HG03097 (cell line): Measurements from ENCODE around the gene RBP3.

Source experiments
- ATAC-seq: cut with Tn5 transposase; IDR thresholded peaks from one replicate; pipeline ENCODE4 v1.9.1; 2021; ENCODE audit not compliant: unreplicated experiment, low FRiP score

RBP3 gene

DNA sequence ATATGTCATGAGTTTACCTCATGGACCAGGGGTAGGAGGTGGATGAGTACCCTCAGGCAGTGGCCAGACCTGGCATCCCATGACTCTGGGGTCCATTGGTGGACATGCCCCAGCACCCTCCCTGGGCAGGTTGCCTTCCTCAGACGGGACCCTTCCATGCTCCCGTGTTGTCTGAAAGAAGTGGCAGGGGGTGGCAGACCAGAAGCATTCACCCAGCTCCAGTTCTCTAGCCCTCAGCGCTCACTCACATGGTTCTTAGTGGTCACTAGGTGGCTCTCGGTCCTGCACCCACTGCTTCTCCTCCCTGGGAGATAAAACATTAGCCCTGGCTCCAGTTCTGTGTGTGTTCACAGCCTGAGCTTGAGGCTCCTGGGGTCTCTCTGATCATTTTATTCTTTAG is 6.0 kb downstream of the RBP3 start:
- ATAC-seq = no peak

GRCh38 chr10:47354900-47355299 is 6.7 kb downstream of the RBP3 start:
- ATAC-seq = no peak

DNA sequence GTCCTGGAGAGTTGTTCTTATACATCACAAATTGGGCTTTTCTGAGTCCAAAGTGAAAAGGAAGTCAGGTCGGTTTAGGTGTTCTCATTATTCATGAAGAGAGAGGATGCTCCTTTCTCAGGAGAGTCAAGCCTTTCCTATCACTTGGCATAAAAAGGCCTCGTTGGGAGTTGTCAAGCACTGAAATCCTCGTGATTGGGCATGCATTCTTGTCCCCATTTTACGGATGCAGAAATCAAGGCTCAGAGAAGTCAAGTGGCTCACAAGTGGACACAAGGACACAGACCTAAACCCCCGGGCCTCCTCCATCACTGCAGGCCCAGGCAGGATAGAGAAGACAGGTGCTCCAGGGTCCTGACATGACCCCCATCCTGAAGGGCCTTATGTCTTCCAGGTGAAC is 8.5 kb downstream of the RBP3 start:
- ATAC-seq = no peak

DNA sequence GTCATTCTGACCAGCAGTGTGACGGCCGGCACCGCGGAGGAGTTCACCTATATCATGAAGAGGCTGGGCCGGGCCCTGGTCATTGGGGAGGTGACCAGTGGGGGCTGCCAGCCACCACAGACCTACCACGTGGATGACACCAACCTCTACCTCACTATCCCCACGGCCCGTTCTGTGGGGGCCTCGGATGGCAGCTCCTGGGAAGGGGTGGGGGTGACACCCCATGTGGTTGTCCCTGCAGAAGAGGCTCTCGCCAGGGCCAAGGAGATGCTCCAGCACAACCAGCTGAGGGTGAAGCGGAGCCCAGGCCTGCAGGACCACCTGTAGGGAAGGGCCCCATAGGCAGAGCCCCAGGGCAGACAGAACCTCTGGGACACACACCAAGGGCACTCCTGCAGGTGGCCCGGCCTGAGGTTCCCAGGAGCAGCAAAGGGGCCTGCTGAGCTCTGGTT is 9.0 kb downstream of the RBP3 start:
- no peak for ATAC-seq

- no peak for ATAC-seq
These were observed 9.7 kb downstream of the RBP3 start for GRCh38 chr10:47357911-47358310.

- no peak for ATAC-seq
These were observed 10.3 kb downstream of the RBP3 start for GRCh38 chr10:47358457-47358856.

DNA sequence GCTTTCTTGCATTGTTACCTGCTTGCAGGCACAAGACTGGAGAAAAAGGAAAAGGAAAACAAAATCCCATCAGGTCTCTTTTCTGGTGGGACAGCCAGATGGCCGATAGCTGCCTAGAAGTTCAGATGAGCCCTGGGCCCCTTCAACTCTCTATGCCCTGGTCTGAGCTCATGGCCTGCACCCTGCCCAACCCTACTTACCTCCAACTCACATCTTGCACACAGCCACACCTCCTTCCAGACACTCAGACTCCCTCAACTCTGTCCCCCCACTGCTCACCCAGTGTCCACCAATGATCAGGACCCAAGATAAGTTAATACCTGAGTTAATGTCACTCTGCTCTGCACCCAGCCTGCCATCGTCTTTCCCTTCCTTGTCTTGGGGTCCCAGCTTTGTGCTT is 10.9 kb downstream of the RBP3 start:
- no peak for ATAC-seq

GRCh38 chr10:47359626-47360418 is 11.7 kb downstream of the RBP3 start:
- no peak for ATAC-seq

GRCh38 chr10:47360419-47361040 is 12.4 kb downstream of the RBP3 start:
- ATAC-seq = no peak

DNA sequence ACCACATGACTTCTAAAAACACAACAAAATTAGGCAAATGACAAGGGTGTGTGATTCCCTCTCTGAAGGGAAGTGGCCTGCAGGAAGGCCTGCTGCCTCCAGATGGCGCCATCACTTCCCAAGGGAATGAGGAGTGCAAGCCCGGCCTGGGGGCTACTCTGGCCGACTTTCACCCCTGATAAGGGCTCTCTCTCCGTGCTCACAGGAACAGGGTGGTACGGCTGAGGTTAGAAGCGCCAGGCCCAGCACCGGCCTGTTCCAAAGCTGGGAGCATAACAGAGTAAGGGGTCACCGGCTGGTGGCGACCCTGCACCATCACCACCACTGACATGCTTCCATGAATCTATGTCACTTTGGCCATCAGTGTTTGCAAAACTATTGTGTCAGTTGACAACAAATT is 13.1 kb downstream of the RBP3 start:
- no peak for ATAC-seq

DNA sequence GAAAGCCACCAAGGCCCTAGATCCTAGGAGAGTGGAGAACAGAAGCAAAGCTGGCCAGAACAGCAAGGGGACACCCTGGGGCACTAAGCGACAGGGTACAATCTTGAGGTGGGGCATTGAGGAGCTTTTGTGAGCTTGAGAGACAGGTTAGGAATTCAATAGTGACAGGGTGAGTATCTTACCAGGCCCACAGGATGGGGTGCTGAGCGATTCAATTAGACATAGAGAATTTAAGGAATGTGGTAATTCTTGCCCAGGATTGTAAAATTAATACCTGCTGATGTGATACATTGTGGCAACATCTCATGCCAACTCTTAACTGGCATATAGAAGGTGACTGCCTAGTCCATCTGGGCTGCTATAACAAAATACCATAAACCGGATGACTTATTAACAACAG is 14.0 kb downstream of the RBP3 start:
- no peak for ATAC-seq

DNA sequence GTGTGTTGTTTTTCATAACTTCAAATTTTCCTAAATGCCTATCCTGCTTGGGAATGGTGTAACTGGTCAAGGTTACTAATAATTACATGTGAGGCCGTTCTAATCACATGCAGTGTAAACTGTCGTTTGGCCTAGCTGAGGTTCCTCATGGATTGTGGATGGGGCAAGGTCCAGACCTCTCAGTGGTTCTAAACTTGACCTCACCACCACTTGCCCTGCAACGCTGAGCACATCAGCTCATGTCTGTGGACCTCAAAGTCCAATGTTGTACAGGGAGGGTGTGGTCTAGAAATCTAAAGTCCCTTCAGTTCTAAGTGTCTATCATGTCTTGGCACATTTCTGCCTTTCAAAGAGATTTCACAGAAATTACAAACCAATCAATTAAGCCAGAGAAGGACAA is 15.6 kb downstream of the RBP3 start:
- ATAC-seq = no peak

- no peak for ATAC-seq
These were observed 16.2 kb downstream of the RBP3 start for GRCh38 chr10:47364366-47364765.

- ATAC-seq = no peak
These were observed 16.7 kb downstream of the RBP3 start for GRCh38 chr10:47364911-47365310.

DNA sequence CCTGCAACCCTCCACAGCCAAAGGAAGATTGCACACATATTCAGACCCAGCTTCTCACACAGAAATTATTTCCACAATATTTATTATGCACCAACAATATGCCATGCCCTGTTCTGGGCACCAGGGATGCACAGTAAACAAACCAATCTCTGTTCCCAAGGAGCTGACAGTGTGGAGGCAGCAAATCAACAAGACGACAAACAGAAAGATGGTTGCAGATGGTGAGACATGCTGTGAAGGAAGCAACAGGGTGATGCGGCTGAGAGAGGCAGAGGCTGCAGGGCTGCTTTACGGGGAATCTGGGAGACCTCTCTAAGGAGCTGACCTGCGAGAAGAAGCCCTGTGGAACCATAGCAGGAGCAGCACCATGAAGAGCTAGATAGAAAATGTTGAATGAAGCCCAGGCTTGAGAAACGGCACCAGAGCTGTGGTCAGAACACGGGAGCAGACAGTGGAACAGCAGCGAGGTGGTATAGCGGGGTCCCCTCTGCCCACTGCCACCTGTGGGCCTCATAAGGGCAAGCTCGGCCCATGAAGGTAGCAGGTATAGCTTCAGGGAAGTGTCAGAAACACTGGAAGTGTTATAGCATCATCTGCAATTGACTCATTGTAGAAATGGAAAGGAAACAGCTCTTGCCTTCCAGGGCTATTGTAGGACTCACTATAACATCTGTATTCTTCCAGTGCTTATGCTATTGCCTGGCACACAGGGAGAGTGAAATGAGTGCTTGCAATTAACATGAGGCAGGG is 17.4 kb downstream of the RBP3 start:
- no peak for ATAC-seq

DNA sequence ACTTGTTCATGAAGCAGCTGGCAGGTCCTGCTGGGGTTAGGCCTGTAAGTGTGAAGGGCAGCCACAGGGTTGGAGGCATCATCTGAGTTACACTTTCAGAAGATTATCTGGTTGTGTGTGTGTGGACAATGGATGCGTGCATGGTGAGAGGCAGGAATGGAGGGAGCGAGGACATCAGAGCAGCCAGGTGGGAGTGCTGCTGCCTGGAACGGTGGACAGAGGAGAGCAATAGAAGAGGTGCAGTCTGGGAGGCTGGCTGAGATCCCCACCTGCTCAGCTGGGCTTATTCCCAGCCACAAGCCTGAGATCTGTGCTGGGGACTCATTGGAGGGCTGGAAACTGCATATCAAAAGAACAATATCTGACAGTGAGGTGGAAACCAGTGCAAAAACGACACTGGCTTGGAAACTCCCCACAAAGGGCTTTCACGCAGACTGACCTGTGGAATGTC is 18.0 kb downstream of the RBP3 start:
- ATAC-seq = no peak

DNA sequence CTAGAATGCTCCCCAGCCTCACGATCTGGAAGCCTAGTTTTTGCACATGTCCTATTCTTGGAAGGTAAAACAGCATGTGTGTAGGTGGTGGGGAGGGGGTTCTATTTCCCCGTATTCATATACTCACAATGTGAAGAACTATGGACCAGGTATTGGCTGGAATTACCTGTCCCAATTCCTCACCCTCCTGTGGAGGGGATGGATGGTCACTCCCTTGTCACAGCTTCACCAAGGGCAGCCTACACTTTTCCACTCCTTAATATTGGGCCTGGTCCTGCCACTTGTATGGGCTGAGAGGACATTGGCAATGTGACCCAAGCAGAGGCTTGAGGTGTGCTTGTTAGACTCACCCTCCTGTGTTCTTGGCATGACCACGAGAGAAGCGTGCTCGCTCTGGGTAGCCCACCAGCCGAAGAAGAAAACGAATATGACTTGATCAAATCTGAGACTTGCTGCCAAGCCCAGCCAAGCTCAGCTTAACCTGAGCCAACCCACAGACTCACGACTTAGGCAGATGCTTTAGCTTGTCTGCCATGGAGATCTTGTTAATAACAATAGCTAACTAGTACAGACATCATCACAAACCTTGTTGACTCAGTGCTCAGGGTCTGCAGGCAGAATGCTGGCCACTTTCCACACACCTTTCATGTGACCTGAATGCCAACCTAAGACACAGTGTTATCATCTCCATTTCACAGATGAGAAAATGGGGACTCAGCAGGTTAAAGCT is 18.7 kb downstream of the RBP3 start:
- no peak for ATAC-seq

DNA sequence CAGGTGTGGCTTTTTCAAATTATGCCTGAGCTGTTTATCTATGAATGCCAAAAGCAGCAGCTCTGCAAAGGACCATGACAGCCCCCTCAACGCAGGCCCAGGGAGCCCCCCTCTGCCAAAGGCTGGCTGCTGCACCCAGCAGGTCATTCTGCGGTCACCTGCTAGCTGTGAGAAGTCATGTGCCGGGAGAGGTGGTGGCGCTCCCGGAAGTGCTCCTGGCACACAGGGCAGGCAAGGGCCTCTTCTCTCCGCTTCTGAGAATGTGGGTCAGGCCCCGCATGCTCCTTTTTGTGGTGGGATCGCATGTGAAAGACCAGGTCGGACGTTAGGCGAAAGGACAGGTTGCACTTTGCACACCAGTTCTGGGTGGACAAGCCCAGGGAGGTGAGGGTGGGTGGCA is 19.5 kb downstream of the RBP3 start:
- no peak for ATAC-seq

GRCh38 chr10:47368431-47369180 is 20.4 kb downstream of the RBP3 start:
- no peak for ATAC-seq

GRCh38 chr10:47369251-47369894 is 21.2 kb downstream of the RBP3 start:
- no peak for ATAC-seq
